IPS-NIHi11 (cell line): ENCODE measurements around the gene PHLDB2.

Experiments used
- DNase-seq: peaks from one replicate; pipeline ENCODE4 v3.0.0; 2012; ENCODE audit warnings: mixed read lengths, low spot score

PHLDB2 gene

GRCh38 chr3:111851511-111851954 is 7.5 kb upstream of the PHLDB2 start:
- no peak for DNase-seq

- DNase-seq: no peak
Measured at GRCh38 chr3:111852540-111852939, 6.5 kb upstream of the PHLDB2 start.

DNA sequence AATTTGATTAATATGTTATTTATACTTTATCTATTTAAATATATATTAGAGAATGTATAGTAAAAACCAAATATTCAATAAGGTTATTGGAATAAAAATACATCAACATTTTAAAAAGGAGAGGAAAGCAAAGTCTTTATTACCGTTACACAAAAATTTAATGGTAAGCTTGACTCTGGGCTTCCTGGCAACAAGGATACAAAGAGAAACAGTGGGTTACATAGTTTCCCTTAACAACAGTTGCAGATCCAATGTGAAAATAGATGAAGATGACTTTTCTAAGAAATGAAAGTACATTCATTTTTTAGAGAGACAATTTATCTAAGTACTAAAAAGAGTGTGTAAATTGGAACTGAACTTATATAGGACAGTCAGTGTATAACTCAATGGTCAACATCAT is 6.0 kb upstream of the PHLDB2 start:
- DNase-seq: no peak

DNA sequence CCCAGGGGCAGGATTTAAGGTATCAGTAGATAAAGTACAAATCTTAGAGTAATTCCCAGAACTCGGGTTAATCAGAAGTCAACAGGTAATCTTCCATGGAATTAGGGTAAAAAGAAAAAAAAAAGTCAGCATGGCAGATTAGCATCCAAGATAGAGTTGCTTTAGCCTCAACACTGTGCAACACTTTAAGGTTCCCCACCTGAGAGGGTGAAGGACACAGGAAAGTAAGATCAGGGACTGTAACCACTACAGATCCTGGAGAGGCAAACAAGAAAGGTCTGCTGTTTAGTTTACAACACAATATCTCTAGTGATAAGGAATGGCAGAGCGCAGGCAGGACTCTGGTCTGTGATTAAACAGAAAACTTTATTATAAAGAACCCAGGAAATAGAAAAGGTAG is 4.1 kb upstream of the PHLDB2 start:
- no peak for DNase-seq

GRCh38 chr3:111856501-111856900 is 2.6 kb upstream of the PHLDB2 start:
- no peak for DNase-seq

DNA sequence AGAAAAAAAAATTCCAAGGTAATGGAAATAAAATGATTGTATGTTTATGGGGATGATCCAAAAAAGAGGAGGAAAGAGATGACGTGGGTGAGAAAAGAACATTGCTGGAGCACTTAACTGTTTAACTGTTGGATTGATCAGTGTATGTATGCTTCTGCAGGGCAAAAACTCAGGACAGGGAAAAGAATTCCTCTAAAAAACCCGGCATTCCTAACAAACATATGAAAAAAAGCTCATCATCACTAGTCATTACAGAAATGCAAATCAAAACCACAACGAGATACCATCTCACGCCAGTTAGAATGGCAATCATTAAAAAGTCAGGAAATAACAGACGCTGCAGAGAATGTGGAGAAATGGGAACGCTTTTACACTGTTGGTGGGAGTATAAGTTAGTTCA is 1.6 kb upstream of the PHLDB2 start:
- DNase-seq: no peak

GRCh38 chr3:111858642-111859041 is 423 bp upstream of the PHLDB2 start:
- no peak for DNase-seq

- DNase-seq: peak; percentile 79
Measured at GRCh38 chr3:111859974-111860859, 1.2 kb downstream of the PHLDB2 start.

DNA sequence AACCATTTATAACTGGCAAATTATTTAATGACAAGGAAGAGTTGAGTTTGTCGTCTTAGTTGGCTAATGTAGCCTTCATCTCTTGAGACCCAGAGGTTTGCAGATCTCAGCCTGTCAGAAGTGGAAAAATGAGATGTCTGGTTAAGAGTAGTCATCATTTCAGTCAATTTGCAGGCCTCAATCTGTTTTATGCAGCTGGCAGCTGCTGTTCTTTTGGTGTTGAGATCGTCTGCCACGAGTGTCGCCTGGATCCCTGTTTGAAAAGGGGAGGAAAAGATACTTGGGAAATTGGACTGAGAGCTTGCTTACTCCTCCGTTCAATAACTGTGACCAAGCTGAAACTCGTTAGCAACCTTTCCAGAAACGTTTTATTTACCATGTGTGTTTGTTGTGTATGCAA is 2.3 kb downstream of the PHLDB2 start:
- DNase-seq: no peak

GRCh38 chr3:111862415-111862814 is 3.4 kb downstream of the PHLDB2 start:
- no peak for DNase-seq

DNA sequence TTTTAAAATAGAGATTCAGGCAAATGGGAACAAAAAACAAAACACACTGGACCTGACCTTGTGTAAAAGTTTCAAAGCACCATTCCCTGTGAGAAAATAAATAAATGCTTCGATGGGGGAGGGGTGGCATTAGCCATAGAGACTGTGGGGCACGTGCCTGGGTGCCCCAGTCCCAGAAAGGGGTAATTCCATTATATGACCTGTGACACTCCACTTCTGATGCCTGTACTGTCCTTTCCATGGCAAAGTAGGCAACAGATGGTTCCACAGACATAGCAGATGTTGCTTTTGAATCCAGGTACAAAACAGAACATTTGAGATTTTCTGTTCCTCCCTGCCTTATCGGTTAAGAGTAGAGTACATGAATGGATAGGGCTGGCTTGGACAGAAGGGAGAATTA is 3.9 kb downstream of the PHLDB2 start:
- no peak for DNase-seq

DNA sequence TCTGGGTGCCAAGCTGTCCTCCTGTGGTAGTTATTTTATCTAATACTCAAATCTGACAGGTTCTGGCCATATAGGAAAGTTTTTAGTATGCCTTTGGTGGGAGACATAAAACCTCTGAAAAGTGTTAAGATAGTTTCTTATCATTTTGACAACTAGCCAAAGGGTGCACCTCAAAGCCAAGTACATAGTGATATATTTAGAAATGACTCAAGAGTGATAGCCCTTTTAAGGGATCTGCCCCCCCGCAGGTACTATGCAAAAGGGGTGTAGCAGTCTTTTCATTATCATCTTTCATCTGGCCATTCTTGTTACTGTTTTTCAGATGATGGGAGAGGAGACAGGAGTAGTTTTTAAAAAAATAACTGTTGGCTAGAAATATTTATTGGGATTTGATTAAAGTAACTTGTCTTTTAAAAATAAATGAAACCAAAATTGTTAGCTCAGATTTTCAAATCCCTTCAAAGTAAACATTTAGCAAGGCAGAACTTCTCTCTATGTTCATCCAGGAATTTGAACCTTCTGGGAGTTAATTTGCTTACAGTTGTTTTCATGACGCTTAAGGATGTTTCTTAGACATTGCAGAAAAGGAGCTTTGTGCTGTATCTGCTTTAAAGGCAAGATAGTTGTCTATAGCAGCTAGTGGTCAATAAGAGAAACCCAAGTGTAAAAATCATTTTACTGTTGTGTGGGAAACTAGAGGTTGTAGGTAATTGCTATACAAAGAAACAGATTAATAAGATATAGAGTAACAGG is 5.1 kb downstream of the PHLDB2 start:
- DNase-seq: no peak

DNA sequence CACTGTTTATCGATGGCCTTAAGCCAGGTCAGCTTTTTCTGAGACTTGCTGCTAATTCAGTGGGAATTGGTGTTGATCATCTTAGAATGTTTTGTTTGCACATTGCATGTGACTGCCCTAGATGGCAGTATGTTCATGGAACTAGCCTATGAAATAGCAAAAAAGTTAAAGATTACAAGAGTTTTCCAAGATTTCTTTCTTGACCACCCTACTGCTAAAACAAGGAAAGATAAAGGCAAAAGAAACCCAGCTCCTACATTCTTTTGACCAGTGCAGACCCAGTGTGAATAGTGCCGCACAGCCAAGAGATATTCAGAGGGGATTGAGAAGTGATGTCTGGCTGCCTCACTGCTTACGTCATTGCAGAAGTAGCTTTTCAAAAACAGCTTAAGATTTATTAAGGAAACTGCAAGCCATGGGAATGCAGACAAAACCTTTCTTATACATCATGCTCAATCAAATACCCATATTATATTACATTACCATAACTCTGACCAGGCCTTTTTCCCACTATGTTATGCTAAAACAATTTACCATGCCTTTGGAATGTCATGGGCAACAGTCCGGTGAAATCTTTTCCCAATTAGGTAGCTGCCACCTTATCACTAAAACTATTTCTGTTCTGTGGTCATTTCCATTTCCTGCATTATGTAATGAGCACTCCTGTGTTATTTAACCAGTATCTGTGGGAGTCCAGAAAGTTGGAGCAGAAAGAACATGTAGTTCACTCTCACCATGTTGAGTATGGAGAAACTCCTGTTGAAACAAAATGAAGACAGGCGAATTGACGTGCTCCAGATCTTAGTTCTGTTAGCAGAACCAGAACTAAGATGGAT is 6.0 kb downstream of the PHLDB2 start:
- no peak for DNase-seq

GRCh38 chr3:111867889-111868426 is 8.9 kb downstream of the PHLDB2 start:
- no peak for DNase-seq

DNA sequence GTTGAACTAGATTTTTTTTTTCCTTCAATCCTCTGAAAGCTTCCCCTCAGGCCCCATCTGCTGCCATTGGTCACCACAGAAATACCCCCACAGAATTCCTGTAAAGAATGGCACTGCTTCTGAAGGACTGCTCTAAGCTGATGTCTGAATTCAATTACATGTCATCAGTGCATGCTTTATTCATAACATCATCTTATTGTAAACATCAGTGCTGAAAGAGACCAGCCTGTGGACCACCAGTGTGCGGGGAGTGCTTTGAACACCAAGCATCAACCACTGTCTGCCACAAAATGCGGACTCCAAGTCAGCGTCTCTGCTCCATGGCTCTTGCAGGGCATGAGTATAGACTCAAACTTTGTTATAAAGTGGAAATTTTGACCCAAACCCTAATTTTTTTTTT is 11.6 kb downstream of the PHLDB2 start:
- DNase-seq: no peak

DNA sequence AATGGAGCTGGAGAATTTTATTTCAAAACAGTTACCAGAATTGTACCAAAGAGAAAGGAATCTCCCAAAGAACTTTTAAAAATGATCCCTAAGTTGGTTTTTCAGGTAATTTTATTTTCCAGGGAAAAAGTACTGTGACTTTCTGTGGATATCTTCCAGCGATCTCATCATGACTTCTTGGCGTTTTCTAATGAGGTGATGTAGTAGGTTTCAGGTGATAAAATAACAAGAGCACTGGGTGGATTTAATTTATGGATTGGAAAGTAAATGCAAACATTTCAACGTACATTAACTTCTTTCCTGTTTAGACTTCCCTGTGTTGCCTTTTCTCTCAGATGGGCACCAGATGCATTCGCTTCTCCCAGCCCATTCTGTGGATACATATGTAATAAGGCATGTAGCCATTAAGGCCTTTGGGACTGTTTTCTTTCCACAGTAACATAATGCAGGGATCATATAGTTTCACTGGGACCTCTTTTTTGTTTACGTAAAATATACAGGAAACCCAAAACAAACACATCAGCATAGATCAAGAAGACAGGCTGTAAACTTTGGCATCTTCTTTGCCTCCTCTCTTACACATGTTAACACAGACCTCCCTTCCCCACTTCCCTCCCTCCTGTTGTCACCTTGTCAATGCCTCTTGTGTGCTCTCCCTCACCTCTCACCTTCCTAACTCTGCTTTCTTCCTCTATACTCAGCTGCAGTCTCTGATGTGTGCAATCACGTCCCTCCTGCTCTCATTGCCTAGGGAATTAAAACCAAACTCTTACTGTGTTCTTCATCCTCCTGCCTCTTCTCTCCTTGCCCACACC is 13.0 kb downstream of the PHLDB2 start:
- DNase-seq: no peak

DNA sequence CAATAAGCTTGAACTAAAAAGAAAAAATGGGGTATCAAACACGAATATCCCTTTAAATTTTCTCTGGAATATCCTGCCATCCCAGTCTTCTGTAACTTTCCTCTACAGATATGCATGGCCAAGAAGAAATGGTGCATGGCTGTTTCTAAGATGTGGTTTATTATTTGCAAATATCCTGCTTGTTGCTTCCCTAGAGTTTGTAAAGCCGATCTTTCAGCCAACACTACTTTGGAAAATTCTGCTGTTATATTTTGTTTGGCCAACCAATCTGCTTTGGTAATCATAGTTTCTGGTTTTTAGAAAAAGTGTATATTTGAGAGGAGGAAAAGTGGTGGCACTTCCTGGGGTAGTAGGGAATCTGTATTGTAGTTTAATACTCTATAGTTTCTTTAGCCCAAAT is 13.9 kb downstream of the PHLDB2 start:
- DNase-seq: no peak

- DNase-seq: no peak
Measured at GRCh38 chr3:111874177-111874820, 15.2 kb downstream of the PHLDB2 start.

DNA sequence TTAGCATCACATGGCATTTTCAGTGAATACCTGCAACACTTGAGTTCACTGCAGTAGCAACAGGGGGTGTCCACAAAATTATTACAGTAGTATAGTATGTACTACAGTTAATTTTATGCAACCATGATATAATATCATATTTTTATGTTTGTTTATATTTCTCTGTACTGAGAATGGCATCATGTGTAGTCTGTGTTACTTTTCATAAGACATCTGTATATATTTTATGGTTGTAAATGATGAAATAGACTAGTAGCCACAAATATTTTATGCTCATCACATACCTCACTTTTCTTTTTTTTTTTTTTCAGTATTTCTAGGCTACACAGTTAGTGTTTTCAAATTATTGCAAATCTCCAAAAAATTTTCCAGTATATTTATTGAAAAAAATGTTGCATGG is 22.4 kb downstream of the PHLDB2 start:
- DNase-seq: no peak

- DNase-seq: no peak
Measured at GRCh38 chr3:111882194-111882593, 23.1 kb downstream of the PHLDB2 start.

- DNase-seq: no peak
Measured at GRCh38 chr3:111882799-111883198, 23.7 kb downstream of the PHLDB2 start.
